GM23338 (cell line): ENCODE results near the gene DDIAS. TPM values are rescaled to one million over a fixed set of nuclear protein-coding genes. Genes with fewer than 3 reads are reported as not detected.
A peak's percentile ranks its signal among the peaks of the same experiment; 100 is the strongest.

Experiments
- ATAC-seq: fragments of 200-7000 bp; cut with Tn5 transposase; 3 replicates; pipeline ENCODE4 v1.9.1; 2020
- DNase-seq: peaks from one replicate; pipeline ENCODE4 v3.0.0-alpha.2; 2015; ENCODE audit warnings: low spot score
- H2AFZ ChIP-seq: fragments of 200-600 bp; sonication (generic); 2 replicates; pipeline ENCODE4 v1.8.0; 2016; ENCODE audit warnings: antibody characterized with exemption, mild to moderate bottlenecking, moderate library complexity
- H3F3A ChIP-seq: fragments of 200-600 bp; sonication (generic); replicated peaks from 2 replicates; pipeline ENCODE4 v1.8.0; 2017; ENCODE audit warnings: antibody characterized with exemption, mixed run types, low read depth
- H3K27ac ChIP-seq: fragments of 200-600 bp; sonication (generic); 2 replicates; pipeline ENCODE4 v1.6.1; 2016; ENCODE audit warnings: low read depth
- H3K27me3 ChIP-seq: fragments of 200-600 bp; sonication (generic); 2 replicates; pipeline ENCODE4 v1.8.0; 2016; ENCODE audit warnings: mild to moderate bottlenecking, mixed run types, moderate library complexity; ENCODE audit not compliant: insufficient read depth
- H3K36me3 ChIP-seq: fragments of 200-600 bp; sonication (generic); 2 replicates; pipeline ENCODE4 v1.8.0; 2016; ENCODE audit warnings: mild to moderate bottlenecking; ENCODE audit not compliant: insufficient read depth
- H3K4me1 ChIP-seq: fragments of 200-600 bp; sonication (generic); 2 replicates; pipeline ENCODE4 v1.8.0; 2016; ENCODE audit warnings: mild to moderate bottlenecking, moderate library complexity; ENCODE audit not compliant: insufficient read depth
- H3K4me2 ChIP-seq: fragments of 200-600 bp; sonication (generic); 2 replicates; pipeline ENCODE4 v1.7.1; 2017; ENCODE audit warnings: mixed run types
- H3K4me3 ChIP-seq: fragments of 200-600 bp; sonication (generic); 2 replicates; pipeline ENCODE4 v1.6.1; 2016; ENCODE audit warnings: mixed run types
- H3K79me2 ChIP-seq: fragments of 200-600 bp; sonication (generic); replicated peaks from 2 replicates; pipeline ENCODE4 v1.8.0; 2017; ENCODE audit warnings: mild to moderate bottlenecking; ENCODE audit not compliant: insufficient read depth
- H3K9me2 ChIP-seq: fragments of 200-600 bp; sonication (generic); 2 replicates; pipeline ENCODE4 v1.8.0; 2017; ENCODE audit not compliant: insufficient read depth
- H4K20me1 ChIP-seq: fragments of 200-600 bp; sonication (generic); replicated peaks from 2 replicates; pipeline ENCODE4 v1.8.0; 2017; ENCODE audit warnings: mild to moderate bottlenecking; ENCODE audit not compliant: insufficient read depth
- H3K27ac Mint-ChIP-seq: 2 replicates; pipeline ENCODE4 v1.8.0; 2020; ENCODE audit warnings: inconsistent platforms, mild to moderate bottlenecking, moderate library complexity, mixed read lengths
- H3K27me3 Mint-ChIP-seq: 3 replicates; pipeline ENCODE4 v1.8.0; 2022; ENCODE audit warnings: low read depth, mild to moderate bottlenecking, moderate library complexity, mixed read lengths, inconsistent platforms; ENCODE audit not compliant: insufficient read depth, poor library complexity
- H3K36me3 Mint-ChIP-seq: 3 replicates; pipeline ENCODE4 v1.8.0; 2021; ENCODE audit warnings: low read depth, mild to moderate bottlenecking, inconsistent platforms, moderate library complexity, mixed read lengths
- H3K4me1 Mint-ChIP-seq: 3 replicates; pipeline ENCODE4 v1.8.0; 2020; ENCODE audit warnings: mild to moderate bottlenecking, inconsistent platforms, mixed read lengths
- H3K4me3 Mint-ChIP-seq: 3 replicates; pipeline ENCODE4 v1.8.0; 2021; ENCODE audit warnings: moderate library complexity, mild to moderate bottlenecking, inconsistent platforms, mixed read lengths
- H3K9me3 Mint-ChIP-seq: 3 replicates; pipeline ENCODE4 v1.8.0; 2020; ENCODE audit warnings: moderate library complexity, mild to moderate bottlenecking, inconsistent platforms, mixed read lengths
- CREB1 ChIP-seq: fragments of 250-450 bp; sonication (Bioruptor Pico); IDR thresholded peaks from 2 replicates; pipeline ENCODE4 v1.5.0; 2020; ENCODE audit warnings: low read depth, mild to moderate bottlenecking, moderate library complexity
- CTCF ChIP-seq, 2 experiments: fragments of 200-600 bp in 1 of 2; sonication (generic) in 1 of 2; conservative IDR thresholded peaks; 2 replicates each; pipeline versions ENCODE4 v1.5.1 to v1.6.1; 2016 to 2017; ENCODE audit warnings: antibody characterized with exemption in 2 of 2, low read depth in 2 of 2, mild to moderate bottlenecking in 2 of 2, moderate library complexity in 1 of 2
- EZH2 ChIP-seq: fragments of 200-600 bp; sonication (generic); IDR thresholded peaks from one replicate; pipeline ENCODE4 v1.8.0; 2017; ENCODE audit warnings: antibody characterized with exemption, mild to moderate bottlenecking, low read depth; ENCODE audit not compliant: unreplicated experiment
- EZH2phosphoT487 ChIP-seq: fragments of 200-600 bp; sonication (generic); IDR thresholded peaks from one replicate; pipeline ENCODE4 v1.8.1; 2018; ENCODE audit warnings: antibody characterized with exemption; ENCODE audit not compliant: unreplicated experiment
- JUNB ChIP-seq: IDR thresholded peaks from one replicate; pipeline ENCODE4 v1.6.1; 2016; ENCODE audit warnings: antibody characterized with exemption; ENCODE audit not compliant: unreplicated experiment
- NANOG ChIP-seq: IDR thresholded peaks from 2 replicates; pipeline ENCODE4 v1.6.1; 2016; ENCODE audit warnings: antibody characterized with exemption, borderline replicate concordance
- POLR2AphosphoS5 ChIP-seq: IDR thresholded peaks from 2 replicates; pipeline ENCODE4 v1.6.1; 2016; ENCODE audit warnings: antibody characterized with exemption, low read depth
- REST ChIP-seq: IDR thresholded peaks from one replicate; pipeline ENCODE4 v1.6.1; 2018; ENCODE audit warnings: antibody characterized with exemption; ENCODE audit not compliant: unreplicated experiment
- STAT1 ChIP-seq: IDR thresholded peaks from one replicate; pipeline ENCODE4 v1.6.1; 2016; ENCODE audit warnings: antibody characterized with exemption; ENCODE audit not compliant: unreplicated experiment
- ZNF114 ChIP-seq: fragments of 250-450 bp; sonication (Bioruptor Pico); IDR thresholded peaks from 2 replicates; pipeline ENCODE4 v1.5.0; 2020; ENCODE audit warnings: mild to moderate bottlenecking, moderate library complexity
- polyA plus RNA-seq: library from polyadenylated mRNA; unstranded; fragments of >200 nt; fragmentation: Nextera tagmentation; extraction: Ambion mirVana; gene quantifications from 2 replicates; pipeline ENCODE4 v1.2.1, GENCODE V29; 2016
- total RNA-seq: library from RNA; depleted of rRNA; stranded (reverse); fragments of >200 nt; shearing (Covaris generic); gene quantifications from 2 replicates; pipeline ENCODE4 v1.2.3, GENCODE V29; 2014

Gene DDIAS
- total and polyA plus RNA-seq, 2 experiments from 2014 or later: 19.5 to 53.0 TPM

- Histone ChIP-seq H4K20me1 (peaks cover 4% of the 10 kb centered on the region), H3K79me2 (peaks cover 65% of the 10 kb centered on the region), H3K4me1 (peaks cover 19% of the 10 kb centered on the region; the same call in 1 of the 2 replicates), H3F3A (no peaks in the 10 kb centered on the region), H3K27ac (no peak within 1 kb of the TSS), H3K4me3 (peak within 1 kb of the TSS; percentile 73), H3K36me3 (no peaks in the 10 kb centered on the region), H3K4me2 (peak within 1 kb of the TSS; percentile 99), H2AFZ (peak within 1 kb of the TSS; percentile 99), H3K9me2 (no peaks in the 10 kb centered on the region), H3K27me3 (no peaks in the 10 kb centered on the region)
- peak within 1 kb of the TSS; percentile 90 for H3K27ac Mint-ChIP-seq
- ATAC-seq (peak; percentile 91), DNase-seq (peak; percentile 94)
- no peaks in the 10 kb centered on the region for H3K27me3 Mint-ChIP-seq
- H3K4me1 Mint-ChIP-seq: peaks cover 17% of the 10 kb centered on the region
- no peaks in the 10 kb centered on the region for H3K9me3 Mint-ChIP-seq
- TF ChIP-seq STAT1 (no peak), POLR2AphosphoS5 (peak; percentile 90), REST (no peak), NANOG (peak; percentile 7; the same call in 1 of the 2 replicates), CTCF (conservative IDR thresholded peaks at IDR 0.05; ENCODE audit: low read depth in 2 of 2) (no peak), CREB1 (CRISPR knock-in tag) (no peak)
- H3K36me3 Mint-ChIP-seq: no peaks in the 10 kb centered on the region
- H3K4me3 Mint-ChIP-seq: peak within 1 kb of the TSS; percentile 93
These were observed 1.0 kb upstream of the DDIAS start, which contains the start of gene PRCP for GRCh38 chr11:82900277-82901164. Gene PRCP, minus strand, starts transcription at chr11:82900430. Its CDS starts 28 bp downstream, at chr11:82900402.

- Mint-ChIP-seq H3K27me3 (no peaks in the 10 kb centered on the region), H3K4me3 (peak overlapping the region; percentile 93), H3K27ac (peak overlapping the region; percentile 64), H3K4me1 (peaks cover 25% of the 10 kb centered on the region), H3K9me3 (no peaks in the 10 kb centered on the region), H3K36me3 (no peaks in the 10 kb centered on the region)
- H3K27me3 ChIP-seq: no peaks in the 10 kb centered on the region
- peaks cover 68% of the 10 kb centered on the region for H3K79me2 ChIP-seq
- no peak for ATAC-seq
- peak overlapping the region; percentile 24; the same call in 1 of the 2 replicates for H2AFZ ChIP-seq
- peaks cover 10% of the 10 kb centered on the region; the same call in 1 of the 2 replicates for H4K20me1 ChIP-seq
- H3K4me2 ChIP-seq: peak overlapping the region; percentile 78
- H3K4me3 ChIP-seq: peak overlapping the region; percentile 73
- H3F3A ChIP-seq: no peaks in the 10 kb centered on the region
- no peaks in the 10 kb centered on the region for H3K9me2 ChIP-seq
- H3K4me1 ChIP-seq: peaks cover 25% of the 10 kb centered on the region
- H3K36me3 ChIP-seq: no peaks in the 10 kb centered on the region
- H3K27ac ChIP-seq: peak overlapping the region; percentile 14; the same call in 1 of the 2 replicates
- DNase-seq: no peak
- TF ChIP-seq ZNF114 (CRISPR knock-in tag): no peak
- TF ChIP-seq STAT1: no peak
- no peak for TF ChIP-seq EZH2phosphoT487
- no peak for TF ChIP-seq EZH2
- TF ChIP-seq NANOG: no peak
- TF ChIP-seq CREB1 (CRISPR knock-in tag): no peak
- no peak for TF ChIP-seq JUNB
These were observed 468 bp downstream of the DDIAS start for GRCh38 chr11:82901922-82902485.
